Measurements from ENCODE around the gene PFKL. TPM values are rescaled to one million over a fixed set of nuclear protein-coding genes. Genes with fewer than 3 reads are reported as not detected.

Gene PFKL
- total RNA-seq, 1 experiment from 2014 or later: 67.5 TPM

GRCh38 chr21:44370786-44371410 lies 71.0 kb downstream of the PFKL start:
- H3K27me3 ChIP-seq (ENCODE audit: insufficient read depth, low read depth): peaks cover 70% of the 10 kb centered on the region
- intact Hi-C loops (cut with micrococcal nuclease; ENCODE audit: unreplicated experiment): no loop called here
- no TSS peak for BruUV-seq (replicated peaks)
- H3K79me2 ChIP-seq (ENCODE audit: low read depth): no peaks in the 10 kb centered on the region
- H3K9me3 ChIP-seq (ENCODE audit: insufficient read depth, low read depth): no peaks in the 10 kb centered on the region
- no peaks in the 10 kb centered on the region for H3K4me1 ChIP-seq (replicated peaks; ENCODE audit: insufficient read depth)
- no peaks in the 10 kb centered on the region for H3F3A ChIP-seq (ENCODE audit: insufficient read depth, low read depth)
- H3K4me3 ChIP-seq: no peak overlapping the region
- no peak overlapping the region for H2AFZ ChIP-seq
- ChIA-PET CTCF (no interaction called here), POLR2A (ENCODE audit: unreplicated experiment) (no interaction called here)
- H3K9me2 ChIP-seq (ENCODE audit: insufficient read depth): no peaks in the 10 kb centered on the region
- H3K4me2 ChIP-seq: no peak overlapping the region
- TF ChIP-seq CTCF (conservative IDR thresholded peaks at IDR 0.05): no peak
- no peak for TF ChIP-seq EZH2 (IDR thresholded peaks at IDR 0.05; ENCODE audit: low read depth)
- no peak overlapping the region for H3K27ac ChIP-seq
- no peak for DNase-seq
- no peaks in the 10 kb centered on the region for H3K36me3 ChIP-seq (ENCODE audit: low read depth)
- no peaks in the 10 kb centered on the region for H4K20me1 ChIP-seq (ENCODE audit: insufficient read depth)

- BruUV-seq (replicated peaks): no TSS peak
- intact Hi-C loops (cut with micrococcal nuclease; ENCODE audit: unreplicated experiment): no loop called here
- Histone ChIP-seq H3K4me3 (no peak overlapping the region), H3K79me2 (ENCODE audit: low read depth) (no peaks in the 10 kb centered on the region), H3K27me3 (ENCODE audit: insufficient read depth, low read depth) (peaks cover 71% of the 10 kb centered on the region), H3K36me3 (ENCODE audit: low read depth) (no peaks in the 10 kb centered on the region), H3K9me2 (ENCODE audit: insufficient read depth) (no peaks in the 10 kb centered on the region), H3F3A (ENCODE audit: insufficient read depth, low read depth) (no peaks in the 10 kb centered on the region), H3K4me1 (replicated peaks; ENCODE audit: insufficient read depth) (no peaks in the 10 kb centered on the region), H3K4me2 (no peak overlapping the region), H4K20me1 (ENCODE audit: insufficient read depth) (no peaks in the 10 kb centered on the region), H3K9me3 (ENCODE audit: insufficient read depth, low read depth) (no peaks in the 10 kb centered on the region), H2AFZ (no peak overlapping the region), H3K27ac (no peak overlapping the region)
- TF ChIP-seq EZH2 (IDR thresholded peaks at IDR 0.05; ENCODE audit: low read depth): no peak
- TF ChIP-seq CTCF (conservative IDR thresholded peaks at IDR 0.05): no peak
- POLR2A ChIA-PET (ENCODE audit: unreplicated experiment): no interaction called here
- no peak for DNase-seq
- CTCF ChIA-PET: no interaction called here
These were observed 71.7 kb downstream of the PFKL start for GRCh38 chr21:44371596-44371995.

DNA sequence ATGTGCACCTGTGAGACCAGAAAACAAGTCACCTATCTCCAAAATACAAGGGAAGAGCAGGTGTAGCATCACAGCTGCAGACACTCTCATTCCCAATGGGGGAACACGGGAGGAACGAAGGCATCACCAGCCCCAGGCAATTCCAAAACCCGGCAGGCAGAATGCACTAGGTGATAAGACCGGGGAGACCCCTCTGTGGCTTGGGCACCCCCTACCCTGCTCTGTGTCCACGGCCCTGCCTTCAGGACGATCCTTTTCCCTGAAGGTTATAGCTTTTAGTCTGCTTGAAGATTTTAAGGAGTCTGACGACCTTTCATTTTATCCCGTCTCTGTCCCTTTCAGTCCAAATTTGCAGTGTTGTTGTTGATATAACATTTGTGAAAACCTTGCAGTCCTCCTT lies 72.8 kb downstream of the PFKL start:
- CTCF ChIA-PET: no interaction called here
- Histone ChIP-seq H3K9me2 (ENCODE audit: insufficient read depth) (no peaks in the 10 kb centered on the region), H2AFZ (no peak overlapping the region), H3K27ac (no peak overlapping the region), H3K36me3 (ENCODE audit: low read depth) (no peaks in the 10 kb centered on the region), H3F3A (ENCODE audit: insufficient read depth, low read depth) (no peaks in the 10 kb centered on the region), H3K4me1 (replicated peaks; ENCODE audit: insufficient read depth) (no peaks in the 10 kb centered on the region), H3K4me2 (no peak overlapping the region), H3K9me3 (ENCODE audit: insufficient read depth, low read depth) (no peaks in the 10 kb centered on the region), H3K4me3 (no peak overlapping the region), H4K20me1 (ENCODE audit: insufficient read depth) (no peaks in the 10 kb centered on the region), H3K27me3 (ENCODE audit: insufficient read depth, low read depth) (peaks cover 71% of the 10 kb centered on the region), H3K79me2 (ENCODE audit: low read depth) (no peaks in the 10 kb centered on the region)
- BruUV-seq (replicated peaks): no TSS peak
- POLR2A ChIA-PET (ENCODE audit: unreplicated experiment): no interaction called here
- intact Hi-C loops (cut with micrococcal nuclease; ENCODE audit: unreplicated experiment): no loop called here
- no peak for TF ChIP-seq EZH2 (IDR thresholded peaks at IDR 0.05; ENCODE audit: low read depth)
- no peak for TF ChIP-seq CTCF (conservative IDR thresholded peaks at IDR 0.05)
- DNase-seq: no peak

All from PC-9 (cell line).